ENCODE results near the gene SF1. TPM values are rescaled to one million over a fixed set of nuclear protein-coding genes. Genes with fewer than 3 reads are reported as not detected.

Gene SF1
- total and polyA plus RNA-seq, 2 of the 4 experiments (the other 2 are of a cell fraction): 56.8 to 88.0 TPM

GRCh38 chr11:64755681-64756361 is 22.5 kb downstream of the SF1 start:
- H2BK15ac ChIP-seq (ENCODE audit: low read depth, low read length): no peak overlapping the region
- no peak overlapping the region for H2BK20ac ChIP-seq (ENCODE audit: low read depth, low read length)
- no peak overlapping the region for H3K4me2 ChIP-seq (ENCODE audit: low read depth, low read length)
- peaks cover 3% of the 10 kb centered on the region; the same call in 1 of the 2 replicates for H3K4me1 ChIP-seq (ENCODE audit: control insufficient read depth, insufficient read depth, low read length)
- no peak overlapping the region for H2BK120ac ChIP-seq (ENCODE audit: low read depth, low read length)
- H3K27me3 ChIP-seq (ENCODE audit: control insufficient read depth, insufficient read depth, low read length): no peaks in the 10 kb centered on the region
- CTCF ChIA-PET: no interaction called here
- no peak overlapping the region for H3K4me3 ChIP-seq (ENCODE audit: insufficient read depth, low read depth, low read length)
- DNase-seq (no peak), ATAC-seq (ENCODE audit: low read depth) (no peak)
- H3K4ac ChIP-seq (ENCODE audit: low read depth, low read length): no peak overlapping the region
- peak overlapping the region; percentile 24 for H2AK9ac ChIP-seq (replicated peaks; ENCODE audit: low read depth, low read length, poor library complexity)
- H3K56ac ChIP-seq (ENCODE audit: extremely low read depth, insufficient read depth, low read length): no peak overlapping the region
- 67% methylated on average over 3 of the region's 13 CpGs; no CpG with 5 or more reads in 1 of the 2 experiments for WGBS, 2 experiments (ENCODE audit: extremely low coverage in 2 of 2, insufficient read length in 1 of 2)
- no peak overlapping the region for H2BK5ac ChIP-seq (ENCODE audit: low read depth, low read length, poor library complexity, severe bottlenecking)
- H4K20me1 ChIP-seq (ENCODE audit: insufficient read depth, low read length): peaks cover 5% of the 10 kb centered on the region
- H3K23ac ChIP-seq (ENCODE audit: low read depth, low read length): no peak overlapping the region
- intact Hi-C loops (cut with micrococcal nuclease): no loop called here
- POLR2A ChIA-PET (ENCODE audit: unreplicated experiment): no interaction called here
- BruUV-seq (replicated peaks): no TSS peak
- H3K36me3 ChIP-seq (ENCODE audit: control insufficient read depth, insufficient read depth, low read length): 0 out of 2 replicates have a peak, but pooled peaks cover 2% of the 10 kb centered on the region
- no peak overlapping the region for H3K18ac ChIP-seq (ENCODE audit: low read depth, low read length)
- no peaks in the 10 kb centered on the region for H3K79me1 ChIP-seq (ENCODE audit: low read depth in 1 of 2, low read length in 2 of 2)
- dilution Hi-C loops (cut with HindIII; ENCODE audit: low sequenced_read_pairs, unreplicated experiment): no loop called here
- H3K9ac ChIP-seq (ENCODE audit: low read depth, low read length): no peak overlapping the region
- H2AFZ ChIP-seq (replicated peaks; ENCODE audit: low read length, poor library complexity): no peak overlapping the region
- no peak overlapping the region for H3K27ac ChIP-seq (ENCODE audit: insufficient read depth, low read length)
- no peaks in the 10 kb centered on the region for H3K9me3 ChIP-seq (ENCODE audit: control insufficient read depth, insufficient read depth, low read length)
- TF ChIP-seq NFE2L2 (IDR thresholded peaks at IDR 0.05; ENCODE audit: low read depth, low read length) (no peak), SMC3 (IDR thresholded peaks at IDR 0.05; ENCODE audit: low read depth, low read length) (no peak), CTCF (conservative IDR thresholded peaks at IDR 0.05; ENCODE audit: low read depth, low read length) (no peak), CHD1 (IDR thresholded peaks at IDR 0.05; ENCODE audit: low read depth, low read length) (no peak), BHLHE40 (IDR thresholded peaks at IDR 0.05; ENCODE audit: low read depth, low read length) (no peak), CEBPB (IDR thresholded peaks at IDR 0.05; ENCODE audit: low read depth, low read length) (no peak)
- in situ Hi-C loops (cut with MboI; ENCODE audit: low sequenced_read_pairs): no loop called here
- H4K8ac ChIP-seq (ENCODE audit: low read depth in 2 of 2, low read length in 2 of 2): no peak overlapping the region
- no peak overlapping the region for H2AK5ac ChIP-seq (ENCODE audit: low read depth, low read length)
- H3K9me1 ChIP-seq (ENCODE audit: insufficient read depth, low read length): 0 out of 2 replicates have a peak, but pooled peaks cover 3% of the 10 kb centered on the region
- H4K91ac ChIP-seq (ENCODE audit: insufficient read depth, low read depth, low read length): no peak overlapping the region
- no peak overlapping the region for H3K14ac ChIP-seq (replicated peaks; ENCODE audit: low read depth, low read length)
- no peak overlapping the region for H4K5ac ChIP-seq (ENCODE audit: low read depth, low read length)
